Uterus (tissue), 2 donors: ENCODE data around the gene RELA.

Experiments
- POLR2A ChIP-seq, 2 donors: fragments of 450-650 bp; IDR thresholded peaks; one replicate each; pipeline ENCODE4 v1.6.1; 2016; ENCODE audit warnings: antibody characterized with exemption in 2 of 2, mild to moderate bottlenecking in 1 of 2, moderate library complexity in 1 of 2
- TF ChIP-seq, protein P1 (sequence below), 4 experiments: fragments of 200-600 bp in 2 of 4; fragments of 450-650 bp in 2 of 4; sonication (generic) in 2 of 4; IDR thresholded peaks; one replicate each; pipeline ENCODE4 v1.5.1; 2016 to 2019; ENCODE audit warnings: antibody characterized with exemption in 4 of 4, mild to moderate bottlenecking in 2 of 4, moderate library complexity in 1 of 4

GRCh38 chr11:65634905-65635731 lies 27.6 kb downstream of the RELA start:
- TF ChIP-seq, protein P1, sequence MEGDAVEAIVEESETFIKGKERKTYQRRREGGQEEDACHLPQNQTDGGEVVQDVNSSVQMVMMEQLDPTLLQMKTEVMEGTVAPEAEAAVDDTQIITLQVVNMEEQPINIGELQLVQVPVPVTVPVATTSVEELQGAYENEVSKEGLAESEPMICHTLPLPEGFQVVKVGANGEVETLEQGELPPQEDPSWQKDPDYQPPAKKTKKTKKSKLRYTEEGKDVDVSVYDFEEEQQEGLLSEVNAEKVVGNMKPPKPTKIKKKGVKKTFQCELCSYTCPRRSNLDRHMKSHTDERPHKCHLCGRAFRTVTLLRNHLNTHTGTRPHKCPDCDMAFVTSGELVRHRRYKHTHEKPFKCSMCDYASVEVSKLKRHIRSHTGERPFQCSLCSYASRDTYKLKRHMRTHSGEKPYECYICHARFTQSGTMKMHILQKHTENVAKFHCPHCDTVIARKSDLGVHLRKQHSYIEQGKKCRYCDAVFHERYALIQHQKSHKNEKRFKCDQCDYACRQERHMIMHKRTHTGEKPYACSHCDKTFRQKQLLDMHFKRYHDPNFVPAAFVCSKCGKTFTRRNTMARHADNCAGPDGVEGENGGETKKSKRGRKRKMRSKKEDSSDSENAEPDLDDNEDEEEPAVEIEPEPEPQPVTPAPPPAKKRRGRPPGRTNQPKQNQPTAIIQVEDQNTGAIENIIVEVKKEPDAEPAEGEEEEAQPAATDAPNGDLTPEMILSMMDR (IDR thresholded peaks at IDR 0.05): no peak
- TF ChIP-seq POLR2A (IDR thresholded peaks at IDR 0.05): no peak
